SK-N-SH treated with all-trans-retinoic acid at 6 μM for 48 hours (cell line): ENCODE measurements around the gene NOSTRIN.

Experiments
- BACH2 ChIP-seq: fragments of 250-450 bp; sonication (Bioruptor Pico); IDR thresholded peaks from 2 replicates; pipeline ENCODE4 v1.9.0; 2021; ENCODE audit warnings: mild to moderate bottlenecking, borderline replicate concordance
- CSDC2 ChIP-seq: fragments of 250-450 bp; sonication (Bioruptor Pico); IDR thresholded peaks from 2 replicates; pipeline ENCODE4 v1.5.0; 2020; ENCODE audit warnings: mild to moderate bottlenecking, moderate library complexity
- ESRRG ChIP-seq: fragments of 250-450 bp; sonication (Bioruptor Pico); IDR thresholded peaks from 2 replicates; pipeline ENCODE4 v1.6.1; 2021; ENCODE audit warnings: mild to moderate bottlenecking
- ZNF70 ChIP-seq: fragments of 450-650 bp; formaldehyde crosslinking; IDR thresholded peaks from 2 replicates; pipeline ENCODE4 v1.5.0; 2020; ENCODE audit warnings: mild to moderate bottlenecking, moderate library complexity
- TF ChIP-seq, protein P1 (sequence below): fragments of 250-450 bp; sonication (Bioruptor Pico); IDR thresholded peaks from 2 replicates; pipeline ENCODE4 v1.5.0; 2020; ENCODE audit warnings: mild to moderate bottlenecking, moderate library complexity
- TF ChIP-seq, protein P2 (sequence below): fragments of 250-450 bp; sonication (Bioruptor Pico); IDR thresholded peaks from 2 replicates; pipeline ENCODE4 v1.8.0; 2020; ENCODE audit warnings: mild to moderate bottlenecking, moderate library complexity, borderline replicate concordance

DNA sequence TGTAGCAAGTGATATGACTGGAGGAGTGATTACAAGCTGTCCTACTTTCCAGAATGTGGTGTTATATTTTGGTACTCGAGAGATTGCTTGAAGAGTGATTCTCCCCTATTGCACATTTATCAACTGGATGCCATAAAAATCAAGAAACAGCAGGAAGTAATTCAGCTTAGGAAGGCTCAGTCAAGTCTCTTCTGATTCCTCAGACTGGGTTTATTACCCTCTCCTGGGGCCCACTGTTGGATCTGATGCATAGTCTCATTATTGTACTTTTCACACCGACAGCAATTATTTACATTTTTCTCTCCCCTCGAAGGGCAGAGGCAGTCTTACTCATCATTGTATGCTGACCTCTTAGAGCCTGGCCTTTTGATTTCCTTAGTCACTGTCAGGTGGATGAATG, 9.3 kb downstream of the NOSTRIN start:
- TF ChIP-seq CSDC2 (CRISPR knock-in tag) (no peak), BACH2 (CRISPR knock-in tag) (no peak), ESRRG (no peak), ZNF70 (CRISPR knock-in tag) (no peak)
- TF ChIP-seq, protein P1, sequence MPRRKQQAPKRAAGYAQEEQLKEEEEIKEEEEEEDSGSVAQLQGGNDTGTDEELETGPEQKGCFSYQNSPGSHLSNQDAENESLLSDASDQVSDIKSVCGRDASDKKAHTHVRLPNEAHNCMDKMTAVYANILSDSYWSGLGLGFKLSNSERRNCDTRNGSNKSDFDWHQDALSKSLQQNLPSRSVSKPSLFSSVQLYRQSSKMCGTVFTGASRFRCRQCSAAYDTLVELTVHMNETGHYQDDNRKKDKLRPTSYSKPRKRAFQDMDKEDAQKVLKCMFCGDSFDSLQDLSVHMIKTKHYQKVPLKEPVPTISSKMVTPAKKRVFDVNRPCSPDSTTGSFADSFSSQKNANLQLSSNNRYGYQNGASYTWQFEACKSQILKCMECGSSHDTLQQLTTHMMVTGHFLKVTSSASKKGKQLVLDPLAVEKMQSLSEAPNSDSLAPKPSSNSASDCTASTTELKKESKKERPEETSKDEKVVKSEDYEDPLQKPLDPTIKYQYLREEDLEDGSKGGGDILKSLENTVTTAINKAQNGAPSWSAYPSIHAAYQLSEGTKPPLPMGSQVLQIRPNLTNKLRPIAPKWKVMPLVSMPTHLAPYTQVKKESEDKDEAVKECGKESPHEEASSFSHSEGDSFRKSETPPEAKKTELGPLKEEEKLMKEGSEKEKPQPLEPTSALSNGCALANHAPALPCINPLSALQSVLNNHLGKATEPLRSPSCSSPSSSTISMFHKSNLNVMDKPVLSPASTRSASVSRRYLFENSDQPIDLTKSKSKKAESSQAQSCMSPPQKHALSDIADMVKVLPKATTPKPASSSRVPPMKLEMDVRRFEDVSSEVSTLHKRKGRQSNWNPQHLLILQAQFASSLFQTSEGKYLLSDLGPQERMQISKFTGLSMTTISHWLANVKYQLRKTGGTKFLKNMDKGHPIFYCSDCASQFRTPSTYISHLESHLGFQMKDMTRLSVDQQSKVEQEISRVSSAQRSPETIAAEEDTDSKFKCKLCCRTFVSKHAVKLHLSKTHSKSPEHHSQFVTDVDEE (CRISPR knock-in tag), result no peak
- TF ChIP-seq, protein P2, sequence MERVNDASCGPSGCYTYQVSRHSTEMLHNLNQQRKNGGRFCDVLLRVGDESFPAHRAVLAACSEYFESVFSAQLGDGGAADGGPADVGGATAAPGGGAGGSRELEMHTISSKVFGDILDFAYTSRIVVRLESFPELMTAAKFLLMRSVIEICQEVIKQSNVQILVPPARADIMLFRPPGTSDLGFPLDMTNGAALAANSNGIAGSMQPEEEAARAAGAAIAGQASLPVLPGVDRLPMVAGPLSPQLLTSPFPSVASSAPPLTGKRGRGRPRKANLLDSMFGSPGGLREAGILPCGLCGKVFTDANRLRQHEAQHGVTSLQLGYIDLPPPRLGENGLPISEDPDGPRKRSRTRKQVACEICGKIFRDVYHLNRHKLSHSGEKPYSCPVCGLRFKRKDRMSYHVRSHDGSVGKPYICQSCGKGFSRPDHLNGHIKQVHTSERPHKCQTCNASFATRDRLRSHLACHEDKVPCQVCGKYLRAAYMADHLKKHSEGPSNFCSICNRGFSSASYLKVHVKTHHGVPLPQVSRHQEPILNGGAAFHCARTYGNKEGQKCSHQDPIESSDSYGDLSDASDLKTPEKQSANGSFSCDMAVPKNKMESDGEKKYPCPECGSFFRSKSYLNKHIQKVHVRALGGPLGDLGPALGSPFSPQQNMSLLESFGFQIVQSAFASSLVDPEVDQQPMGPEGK (CRISPR knock-in tag), result no peak
